ENCODE results near the gene PLPP7. TPM values are rescaled to one million over a fixed set of nuclear protein-coding genes. Genes with fewer than 3 reads are reported as not detected.
A peak's percentile ranks its signal among the peaks of the same experiment; 100 is the strongest.

PLPP7 gene
- total RNA-seq, 1 donor: 16.3 TPM

DNA sequence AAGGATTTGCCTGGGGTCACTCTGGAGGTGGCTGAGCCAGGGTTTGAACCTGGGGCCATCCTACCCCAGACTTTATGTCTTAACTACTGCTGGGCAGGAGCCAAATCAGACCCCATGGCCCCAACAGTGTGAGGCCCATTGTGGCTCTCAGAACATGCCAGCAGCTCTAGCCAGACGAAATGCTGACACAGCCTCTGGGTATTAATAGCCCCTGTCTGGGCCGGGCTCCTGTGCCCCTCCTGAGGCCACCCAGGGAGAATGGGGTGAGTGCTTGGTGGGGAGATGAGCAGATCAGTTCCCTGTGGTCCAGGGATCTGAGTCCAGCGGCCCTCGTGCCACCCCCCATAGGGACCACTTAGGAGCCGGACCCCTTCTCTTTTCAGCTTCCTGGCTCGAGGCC, 2.2 kb upstream of the PLPP7 start:
- H2AFZ ChIP-seq (ENCODE audit: low read length): no peak overlapping the region
- no peaks in the 10 kb centered on the region for H3K9me3 ChIP-seq (ENCODE audit: low read depth, low read length)
- peaks cover 11% of the 10 kb centered on the region for H3K27me3 ChIP-seq (ENCODE audit: insufficient read depth, low read length)
- H3K4me3 ChIP-seq (ENCODE audit: insufficient read depth, low read length): no peak overlapping the region
- no peak overlapping the region for H3K4me2 ChIP-seq (ENCODE audit: insufficient read depth, low read length)
- peaks cover 22% of the 10 kb centered on the region for H3K79me2 ChIP-seq (ENCODE audit: insufficient read depth, low read length)
- H3K27ac ChIP-seq (ENCODE audit: low read depth, low read length): no peak overlapping the region
- no peak for TF ChIP-seq CTCF (IDR thresholded peaks at IDR 0.05; ENCODE audit: extremely low read depth, low read depth, low read length)
- DNase-seq (ENCODE audit: insufficient read length, low spot score, missing footprints): peak; percentile 76
- H4K20me1 ChIP-seq (ENCODE audit: insufficient read depth, low read length): peaks cover 5% of the 10 kb centered on the region
- H3K4me1 ChIP-seq (ENCODE audit: insufficient read depth, low read length): peaks cover 10% of the 10 kb centered on the region
- peaks cover 1% of the 10 kb centered on the region for H3K36me3 ChIP-seq (ENCODE audit: insufficient read depth, low read length)

DNA sequence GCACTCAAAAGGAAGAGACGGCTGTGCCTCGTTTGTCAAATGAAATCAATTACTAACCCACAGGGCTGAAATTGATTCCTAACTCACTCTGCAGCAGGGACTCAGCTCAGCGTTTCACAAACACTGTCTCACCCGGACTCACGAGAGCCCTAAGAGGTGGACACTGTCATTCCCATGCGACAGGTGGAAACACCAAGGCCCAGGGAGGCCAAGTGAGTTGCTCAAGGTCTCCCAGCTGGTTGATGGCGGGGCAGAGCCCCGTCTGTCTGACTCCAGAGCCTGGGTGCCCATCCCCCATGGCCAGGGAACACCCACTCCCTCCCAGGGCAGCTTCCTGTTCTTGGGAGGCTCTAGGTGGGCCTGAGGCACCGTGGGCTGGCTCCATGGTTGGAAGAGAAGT, 1.3 kb upstream of the PLPP7 start:
- TF ChIP-seq CTCF (IDR thresholded peaks at IDR 0.05; ENCODE audit: extremely low read depth, low read depth, low read length): no peak
- Histone ChIP-seq H2AFZ (ENCODE audit: low read length) (no peak overlapping the region), H4K20me1 (ENCODE audit: insufficient read depth, low read length) (peaks cover 12% of the 10 kb centered on the region), H3K79me2 (ENCODE audit: insufficient read depth, low read length) (peaks cover 30% of the 10 kb centered on the region), H3K9me3 (ENCODE audit: low read depth, low read length) (no peaks in the 10 kb centered on the region), H3K27ac (ENCODE audit: low read depth, low read length) (no peak overlapping the region), H3K27me3 (ENCODE audit: insufficient read depth, low read length) (peaks cover 8% of the 10 kb centered on the region), H3K4me3 (ENCODE audit: insufficient read depth, low read length) (no peak overlapping the region), H3K4me1 (ENCODE audit: insufficient read depth, low read length) (peaks cover 10% of the 10 kb centered on the region), H3K4me2 (ENCODE audit: insufficient read depth, low read length) (no peak overlapping the region), H3K36me3 (ENCODE audit: insufficient read depth, low read length) (peaks cover 6% of the 10 kb centered on the region)
- DNase-seq (ENCODE audit: insufficient read length, low spot score, missing footprints): no peak

GRCh38 chr9:131290036-131290766, 678 bp downstream of the PLPP7 start:
- DNase-seq (ENCODE audit: insufficient read length, low spot score, missing footprints): peak; percentile 94
- H3K36me3 ChIP-seq (ENCODE audit: insufficient read depth, low read length): peaks cover 13% of the 10 kb centered on the region
- peak overlapping the region; percentile 81 for H3K4me3 ChIP-seq (ENCODE audit: insufficient read depth, low read length)
- peaks cover 18% of the 10 kb centered on the region for H4K20me1 ChIP-seq (ENCODE audit: insufficient read depth, low read length)
- H3K27ac ChIP-seq (ENCODE audit: low read depth, low read length): peak overlapping the region; percentile 87
- H3K4me2 ChIP-seq (ENCODE audit: insufficient read depth, low read length): peak overlapping the region; percentile 91
- H3K79me2 ChIP-seq (ENCODE audit: insufficient read depth, low read length): peaks cover 34% of the 10 kb centered on the region
- no peak for TF ChIP-seq CTCF (IDR thresholded peaks at IDR 0.05; ENCODE audit: extremely low read depth, low read depth, low read length)
- no peaks in the 10 kb centered on the region for H3K9me3 ChIP-seq (ENCODE audit: low read depth, low read length)
- H3K4me1 ChIP-seq (ENCODE audit: insufficient read depth, low read length): peaks cover 10% of the 10 kb centered on the region
- H3K27me3 ChIP-seq (ENCODE audit: insufficient read depth, low read length): no peaks in the 10 kb centered on the region
- H2AFZ ChIP-seq (ENCODE audit: low read length): peak overlapping the region; percentile 97

- H3K79me2 ChIP-seq (ENCODE audit: insufficient read depth, low read length): peaks cover 34% of the 10 kb centered on the region
- no peak for TF ChIP-seq CTCF (IDR thresholded peaks at IDR 0.05; ENCODE audit: extremely low read depth, low read depth, low read length)
- peaks cover 13% of the 10 kb centered on the region for H3K36me3 ChIP-seq (ENCODE audit: insufficient read depth, low read length)
- H3K27me3 ChIP-seq (ENCODE audit: insufficient read depth, low read length): no peaks in the 10 kb centered on the region
- DNase-seq (ENCODE audit: insufficient read length, low spot score, missing footprints): no peak
- peak overlapping the region; percentile 91 for H3K4me2 ChIP-seq (ENCODE audit: insufficient read depth, low read length)
- H2AFZ ChIP-seq (ENCODE audit: low read length): peak overlapping the region; percentile 97
- peak overlapping the region; percentile 81 for H3K4me3 ChIP-seq (ENCODE audit: insufficient read depth, low read length)
- H3K27ac ChIP-seq (ENCODE audit: low read depth, low read length): peak overlapping the region; percentile 87
- peaks cover 18% of the 10 kb centered on the region for H4K20me1 ChIP-seq (ENCODE audit: insufficient read depth, low read length)
- H3K9me3 ChIP-seq (ENCODE audit: low read depth, low read length): no peaks in the 10 kb centered on the region
- H3K4me1 ChIP-seq (ENCODE audit: insufficient read depth, low read length): peaks cover 10% of the 10 kb centered on the region
These were observed 1.3 kb downstream of the PLPP7 start for GRCh38 chr9:131290767-131291370.
